ENCODE data around the gene ACOT6.

DNA sequence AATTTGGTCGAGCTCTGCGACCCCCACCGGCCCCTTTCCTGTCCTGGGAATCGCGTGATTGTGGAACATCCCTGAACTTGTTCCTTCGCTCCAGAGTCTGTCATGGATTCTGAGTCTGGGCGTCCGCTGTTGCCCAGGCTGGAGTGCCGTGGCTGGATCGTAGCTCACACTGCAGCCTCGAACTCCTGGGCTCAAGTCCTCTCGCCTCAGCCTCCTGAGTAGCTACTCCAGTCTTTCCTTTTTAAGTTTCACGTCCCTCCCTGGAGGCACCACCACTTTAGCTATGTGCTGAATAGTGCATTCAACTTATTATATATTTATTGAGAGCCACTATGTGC is 698 bp downstream of the ACOT6 start:
- TF ChIP-seq, protein P1, sequence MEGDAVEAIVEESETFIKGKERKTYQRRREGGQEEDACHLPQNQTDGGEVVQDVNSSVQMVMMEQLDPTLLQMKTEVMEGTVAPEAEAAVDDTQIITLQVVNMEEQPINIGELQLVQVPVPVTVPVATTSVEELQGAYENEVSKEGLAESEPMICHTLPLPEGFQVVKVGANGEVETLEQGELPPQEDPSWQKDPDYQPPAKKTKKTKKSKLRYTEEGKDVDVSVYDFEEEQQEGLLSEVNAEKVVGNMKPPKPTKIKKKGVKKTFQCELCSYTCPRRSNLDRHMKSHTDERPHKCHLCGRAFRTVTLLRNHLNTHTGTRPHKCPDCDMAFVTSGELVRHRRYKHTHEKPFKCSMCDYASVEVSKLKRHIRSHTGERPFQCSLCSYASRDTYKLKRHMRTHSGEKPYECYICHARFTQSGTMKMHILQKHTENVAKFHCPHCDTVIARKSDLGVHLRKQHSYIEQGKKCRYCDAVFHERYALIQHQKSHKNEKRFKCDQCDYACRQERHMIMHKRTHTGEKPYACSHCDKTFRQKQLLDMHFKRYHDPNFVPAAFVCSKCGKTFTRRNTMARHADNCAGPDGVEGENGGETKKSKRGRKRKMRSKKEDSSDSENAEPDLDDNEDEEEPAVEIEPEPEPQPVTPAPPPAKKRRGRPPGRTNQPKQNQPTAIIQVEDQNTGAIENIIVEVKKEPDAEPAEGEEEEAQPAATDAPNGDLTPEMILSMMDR (IDR thresholded peaks at IDR 0.05), result no peak
- TF ChIP-seq POLR2AphosphoS5 (IDR thresholded peaks at IDR 0.05), result no peak
